ENCODE measurements around the gene CD96. TPM values are rescaled to one million over a fixed set of nuclear protein-coding genes. Genes with fewer than 3 reads are reported as not detected.

The CD96 gene
- total RNA-seq, 2 experiments from 2014 or later = not detected

GRCh38 chr3:111701292-111701906 lies 159.4 kb downstream of the CD96 start:
- Histone ChIP-seq H3K4me3 (ENCODE audit: low read depth, low read length, poor library complexity, severe bottlenecking) (no peak overlapping the region), H2AFZ (ENCODE audit: low read length) (no peak overlapping the region), H3K79me2 (ENCODE audit: insufficient read depth, low read depth, low read length) (no peaks in the 10 kb centered on the region), H4K20me1 (ENCODE audit: insufficient read depth, low read length) (no peaks in the 10 kb centered on the region), H3K27ac (ENCODE audit: low read depth, low read length, poor library complexity, severe bottlenecking) (no peak overlapping the region), H3K4me2 (ENCODE audit: low read length) (no peak overlapping the region), H3K36me3 (ENCODE audit: insufficient read depth, low read length) (no peaks in the 10 kb centered on the region), H3K9me3 (ENCODE audit: low read length) (no peaks in the 10 kb centered on the region), H3K9me2 (ENCODE audit: insufficient read depth, low read length) (no peaks in the 10 kb centered on the region), H3K4me1 (ENCODE audit: insufficient read depth, low read length, poor library complexity, severe bottlenecking) (no peaks in the 10 kb centered on the region)
- no TSS peak for BruUV-seq (replicated peaks)
- ChIA-PET CTCF (ENCODE audit: unreplicated experiment) (no interaction called here), POLR2A (no interaction called here)
- no peak for DNase-seq (ENCODE audit: low spot score)
- TF ChIP-seq EZH2phosphoT487 (IDR thresholded peaks at IDR 0.05; ENCODE audit: borderline replicate concordance, low read depth, low read length) (no peak), CTCF (conservative IDR thresholded peaks at IDR 0.05; ENCODE audit: low read length) (no peak)
- intact Hi-C loops (cut with micrococcal nuclease; ENCODE audit: unreplicated experiment) = no loop called here

Other genes starting within 250 kb of the CD96 start
- gene ZBED2, start 53.1 kb downstream of the CD96 start, total RNA-seq (2014; rRNA removed; shearing (Covaris generic)) = not detected in 2 replicates
- gene ZBED2, start 53.1 kb downstream of the CD96 start, total RNA-seq (2022) = not detected in 2 replicates
- gene PLCXD2, start 132.5 kb downstream of the CD96 start, total RNA-seq (2014; rRNA removed; shearing (Covaris generic)) = 3.3 and 4.5 TPM in 2 replicates
- 3.8 and 4.3 TPM in 2 replicates for gene PLCXD2, start 132.5 kb downstream of the CD96 start, total RNA-seq (2022)

All from OCI-LY7 (cell line).